HG02840 (cell line): ENCODE results near the gene ZNF573.
"Not testable (repeated sequence)": the region's sequence is repeated elsewhere in the genome, so short reads cannot be mapped to it uniquely, and the experiment has no call there.

ENCODE experiments used
- ATAC-seq: cut with Tn5 transposase; IDR thresholded peaks from one replicate; pipeline ENCODE4 v1.9.1; 2021; ENCODE audit warnings: mild to moderate bottlenecking, moderate library complexity, moderate number of reproducible peaks; ENCODE audit not compliant: unreplicated experiment, low FRiP score

The ZNF573 gene

GRCh38 chr19:37779127-37780005 lies at the start of gene ZNF573:
ZNF573 (minus strand) TSS chr19:37779586; CDS start chr19:37773729, 5,857 bp downstream.
- ATAC-seq, result peak; percentile 73

GRCh38 chr19:37817180-37817981 lies 38.0 kb upstream of the ZNF573 start:
- no peak for ATAC-seq

DNA sequence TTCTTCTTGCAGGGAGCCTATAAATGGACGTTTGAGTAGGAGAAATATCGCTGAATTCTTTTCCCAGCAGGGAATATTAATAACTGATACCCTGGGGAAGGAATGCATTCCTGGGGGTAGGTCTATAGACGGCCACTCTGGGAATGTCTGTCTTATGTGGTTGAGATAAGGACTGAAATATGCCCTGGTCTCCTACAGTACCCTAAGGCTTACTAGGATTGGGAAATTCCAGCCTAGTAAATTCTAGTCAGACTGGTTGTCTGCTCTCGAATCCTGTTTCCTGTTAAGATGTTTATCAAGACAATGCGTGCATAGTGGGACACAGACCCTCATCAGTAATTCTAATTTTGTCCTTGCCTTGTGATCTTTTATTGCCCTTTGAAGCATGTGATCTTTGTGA lies 36.2 kb upstream of the ZNF573 start:
- not testable (repeated sequence) for ATAC-seq

- ATAC-seq, result no peak
Measured at GRCh38 chr19:37813340-37813739, 34.0 kb upstream of the ZNF573 start.

DNA sequence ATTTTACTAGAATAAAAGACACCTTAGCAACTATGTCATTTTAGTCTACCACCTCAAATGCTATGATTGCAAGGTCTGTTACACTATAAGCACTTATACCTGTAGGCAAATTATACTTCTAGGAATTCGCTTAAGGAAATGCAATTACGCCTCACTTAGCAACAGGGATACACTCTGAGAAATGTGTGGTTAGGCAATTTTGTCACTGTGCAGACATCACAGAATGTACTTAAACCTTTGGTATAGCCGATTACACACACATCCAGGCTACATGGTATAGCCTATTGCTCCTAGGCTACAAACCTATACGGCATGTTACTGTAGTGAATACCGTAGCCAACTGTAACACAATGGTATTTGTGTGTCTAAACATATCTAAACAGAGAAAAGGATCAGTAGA lies 30.0 kb upstream of the ZNF573 start:
- no peak for ATAC-seq

DNA sequence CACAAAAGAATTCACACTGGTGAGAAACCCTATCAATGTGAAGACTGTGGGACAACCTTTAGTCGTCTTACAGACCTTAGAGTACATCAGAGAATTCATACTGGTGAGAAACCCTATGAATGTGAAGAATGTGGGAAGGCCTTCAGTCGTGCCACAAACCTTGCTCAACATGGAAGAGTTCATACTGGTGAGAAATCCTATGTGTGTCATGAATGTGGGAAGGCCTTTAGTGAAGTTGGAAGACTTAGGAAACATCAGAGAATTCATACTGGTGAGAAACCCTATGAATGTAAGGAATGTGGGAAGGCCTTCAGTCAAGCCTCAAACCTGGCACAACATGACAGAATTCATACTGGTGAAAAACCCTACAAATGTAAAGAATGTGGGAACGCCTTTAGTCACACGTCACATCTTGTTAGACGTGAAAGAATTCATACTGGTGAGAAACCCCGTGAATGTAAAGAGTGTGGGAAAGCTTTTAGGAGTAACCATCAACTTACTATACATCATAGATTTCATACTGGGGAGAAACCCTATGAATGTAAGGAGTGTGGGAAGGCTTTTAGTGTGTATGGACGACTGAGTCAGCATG lies 24.0 kb upstream of the ZNF573 start:
- ATAC-seq, result no peak

- ATAC-seq, result no peak
Measured at GRCh38 chr19:37790244-37790925, 11.0 kb upstream of the ZNF573 start.

- no peak for ATAC-seq
Measured at GRCh38 chr19:37778613-37779126, 716 bp downstream of the ZNF573 start.

GRCh38 chr19:37770985-37771384 lies 8.4 kb downstream of the ZNF573 start:
- no peak for ATAC-seq

GRCh38 chr19:37763488-37763887 lies 15.9 kb downstream of the ZNF573 start:
- ATAC-seq, result no peak

DNA sequence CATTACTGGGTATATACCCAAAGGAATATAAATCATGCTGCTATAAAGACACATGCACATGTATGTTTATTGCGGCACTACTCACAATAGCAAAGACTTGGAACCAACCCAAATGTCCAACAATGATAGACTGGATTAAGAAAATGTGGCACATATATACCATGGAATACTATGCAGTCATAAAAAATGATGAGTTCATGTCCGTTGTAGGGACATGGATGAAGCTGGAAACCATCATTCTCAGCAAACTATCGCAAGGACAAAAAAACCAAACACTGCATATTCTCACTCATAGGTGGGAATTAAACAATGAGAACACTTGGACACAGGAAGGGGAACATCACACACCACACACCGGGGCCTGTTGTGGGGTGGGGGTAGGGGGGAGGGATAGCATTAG lies 21.7 kb downstream of the ZNF573 start:
- not testable (repeated sequence) for ATAC-seq

- no peak for ATAC-seq
Measured at GRCh38 chr19:37738371-37738770, 41.0 kb downstream of the ZNF573 start.

DNA sequence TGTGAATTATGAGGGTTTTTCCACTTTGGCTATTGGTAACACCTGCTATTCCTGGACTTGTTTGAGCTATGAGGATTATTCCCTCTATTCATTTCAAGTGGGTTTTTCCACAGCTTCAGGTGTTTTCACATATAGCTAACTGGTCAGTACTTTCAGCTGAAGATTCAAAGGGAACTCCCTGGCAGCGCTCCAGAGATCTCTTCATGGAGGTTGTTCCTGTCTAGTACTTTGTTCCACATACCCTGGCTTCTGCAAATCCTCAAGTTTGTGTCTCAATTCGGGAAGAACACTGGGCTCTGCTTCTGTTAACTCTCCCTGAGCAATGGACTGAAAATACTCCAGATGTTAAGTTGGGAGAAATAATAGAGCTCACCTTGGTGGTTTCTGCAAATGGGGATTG lies 54.2 kb downstream of the ZNF573 start:
- ATAC-seq, result no peak

DNA sequence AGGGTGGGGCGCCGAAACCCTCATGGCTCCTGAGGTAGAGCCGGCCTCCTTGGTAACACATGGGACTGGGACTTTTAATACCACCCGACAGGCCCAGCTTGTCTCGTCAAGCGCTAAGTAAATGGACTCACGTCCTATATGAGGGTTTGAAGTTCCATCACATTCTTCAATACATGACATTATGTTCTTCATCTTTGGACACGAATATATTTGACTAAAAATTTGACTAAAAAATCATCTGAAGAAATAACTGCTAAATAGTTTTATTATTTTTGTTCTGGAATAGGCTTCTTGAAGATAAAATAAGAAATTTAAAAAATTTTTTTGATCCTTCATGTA lies 59.5 kb downstream of the ZNF573 start:
- ATAC-seq, result no peak

DNA sequence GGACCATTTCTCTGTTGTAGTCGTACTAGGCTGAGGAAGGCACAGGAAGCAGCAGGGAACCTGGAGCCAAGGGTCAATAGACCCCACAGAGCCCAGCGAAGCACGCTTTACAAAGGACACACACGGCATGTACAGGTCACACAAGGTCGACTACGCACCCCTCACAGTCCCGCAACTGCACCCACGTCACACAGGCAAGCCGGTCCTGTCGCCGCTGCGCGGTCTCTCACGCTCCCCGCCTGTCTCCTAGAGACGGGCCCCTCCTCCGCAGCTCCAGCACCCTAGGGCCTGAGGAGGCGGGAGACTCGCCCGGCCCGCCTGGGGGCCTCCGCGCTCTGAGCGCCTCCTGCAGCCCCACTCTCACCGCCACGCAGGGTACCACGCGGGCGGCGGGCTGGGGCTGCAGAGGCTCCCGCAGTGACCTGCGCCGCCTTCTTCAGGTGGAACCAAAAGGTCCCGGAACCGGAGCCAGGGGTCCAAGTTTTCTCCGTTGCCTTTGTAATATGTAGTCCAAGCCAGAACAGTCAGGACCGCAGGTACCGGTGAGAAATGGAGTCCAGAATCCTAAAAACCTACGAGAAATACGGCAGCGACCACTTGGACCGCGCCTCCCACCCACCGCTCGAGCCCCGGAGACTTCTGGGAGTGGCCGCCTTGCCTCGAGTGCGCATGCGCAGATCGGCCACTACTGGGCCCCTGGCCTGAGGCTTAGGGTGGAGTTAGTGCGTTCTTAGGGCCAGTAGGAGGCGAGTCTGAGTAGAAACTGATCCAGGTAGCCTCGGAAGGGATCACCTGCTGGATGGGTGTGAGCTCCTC lies 60.1 kb downstream of the ZNF573 start, which contains the start of gene ZNF607:
TSS of gene ZNF607 (minus strand) at position 651 of the 816 bp plus-strand sequence. CDS start 8,143 bp downstream, outside the sequence.
- ATAC-seq, result peak; percentile 88

GRCh38 chr19:37718304-37718703 lies 61.1 kb downstream of the ZNF573 start:
- no peak for ATAC-seq

GRCh38 chr19:37716140-37716539 lies 63.2 kb downstream of the ZNF573 start:
- no peak for ATAC-seq

DNA sequence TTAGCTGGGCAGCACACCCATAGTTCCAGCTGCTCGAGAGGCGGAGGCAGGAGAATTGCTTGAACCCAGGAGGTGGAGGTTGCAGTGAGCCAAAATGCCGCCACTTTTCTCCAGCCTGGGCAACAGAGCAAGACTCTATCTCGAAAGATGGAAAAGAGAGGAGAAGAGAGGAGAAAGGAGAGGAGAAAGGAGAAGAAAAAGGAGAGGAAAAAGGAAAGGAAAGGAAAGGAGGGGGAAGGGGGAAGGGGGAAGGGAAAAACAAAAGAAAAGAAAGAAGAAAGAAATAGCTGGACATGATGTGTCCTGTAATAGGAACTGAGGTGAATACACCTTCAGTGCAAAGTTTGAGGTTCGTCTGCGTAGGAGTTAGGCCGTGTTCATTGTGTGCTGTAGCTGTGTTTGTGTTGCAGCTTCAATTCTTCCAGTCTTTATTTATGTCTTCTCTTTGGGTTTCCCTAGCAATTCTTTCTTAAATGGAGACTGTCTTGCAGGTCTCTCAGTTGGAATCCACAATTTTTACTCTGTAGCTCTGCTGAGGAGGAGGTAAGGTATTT lies 73.3 kb downstream of the ZNF573 start:
- ATAC-seq, result no peak

GRCh38 chr19:37699057-37699456 lies 80.3 kb downstream of the ZNF573 start:
- ATAC-seq, result no peak
